Measurements from ENCODE around the gene NEK10. TPM values are rescaled to one million over a fixed set of nuclear protein-coding genes. Genes with fewer than 3 reads are reported as not detected.
"Not testable (repeated sequence)": the region's sequence is repeated elsewhere in the genome, so short reads cannot be mapped to it uniquely, and the experiment has no call there.

The NEK10 gene
- total RNA-seq, 1 donor from 2014 or later: 0.28 TPM

DNA sequence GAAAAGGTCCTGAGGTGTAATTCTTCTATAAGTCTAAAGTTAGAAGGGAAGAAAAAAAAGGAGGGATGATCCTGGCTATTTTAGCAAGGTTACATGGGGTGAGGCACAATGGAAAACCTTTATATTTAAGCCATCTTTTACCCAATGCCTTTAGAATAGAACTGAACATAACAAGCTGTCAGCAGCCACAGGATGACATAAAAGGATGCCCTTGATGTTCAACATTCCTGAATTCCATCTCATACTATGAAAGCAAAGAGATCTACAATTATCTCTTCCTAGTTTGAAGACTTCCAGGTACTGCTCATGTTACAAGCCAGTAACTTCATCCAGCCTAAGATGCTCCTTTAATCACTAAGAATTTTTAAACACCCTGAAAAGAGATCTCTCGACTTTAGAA lies 26.9 kb downstream of the NEK10 start:
- Mint-ChIP-seq H3K27ac (no peak overlapping the region), H3K36me3 (ENCODE audit: low read depth) (no peaks in the 10 kb centered on the region), H3K4me3 (no peak overlapping the region), H3K4me1 (peaks cover 2% of the 10 kb centered on the region), H3K27me3 (peaks cover 6% of the 10 kb centered on the region), H3K9me3 (no peaks in the 10 kb centered on the region)
- DNase-seq: no peak
- intact Hi-C loops (cut with micrococcal nuclease): no loop called here

DNA sequence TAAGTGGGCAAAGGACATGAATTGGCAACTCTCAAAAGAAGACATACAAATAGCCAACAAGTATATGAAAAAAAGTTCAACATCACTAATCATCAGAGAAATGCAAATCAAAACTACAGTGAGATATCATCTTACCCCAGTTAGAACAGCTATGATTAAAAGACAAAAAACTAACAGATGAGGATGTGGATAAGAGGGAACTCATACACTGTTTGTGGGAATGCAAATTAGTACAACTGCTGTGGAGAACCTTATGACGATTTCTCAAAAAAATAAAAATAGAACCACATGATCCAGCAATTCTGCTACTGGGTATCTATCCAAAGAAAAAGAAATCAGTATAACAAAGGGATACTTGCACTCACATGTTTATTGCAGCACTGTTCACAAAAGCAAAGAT lies 28.6 kb downstream of the NEK10 start:
- DNase-seq: no peak
- H3K27me3 Mint-ChIP-seq: peaks cover 11% of the 10 kb centered on the region
- intact Hi-C loops (cut with micrococcal nuclease): no loop called here
- H3K4me1 Mint-ChIP-seq: peaks cover 1% of the 10 kb centered on the region
- H3K27ac Mint-ChIP-seq: no peak overlapping the region
- H3K9me3 Mint-ChIP-seq: no peaks in the 10 kb centered on the region
- no peak overlapping the region for H3K4me3 Mint-ChIP-seq
- H3K36me3 Mint-ChIP-seq (ENCODE audit: low read depth): no peaks in the 10 kb centered on the region

GRCh38 chr3:27335571-27335970 lies 33.6 kb downstream of the NEK10 start:
- intact Hi-C loops (cut with micrococcal nuclease): no loop called here
- Mint-ChIP-seq H3K4me3 (no peak overlapping the region), H3K36me3 (ENCODE audit: low read depth) (no peaks in the 10 kb centered on the region), H3K27me3 (peaks cover 7% of the 10 kb centered on the region), H3K4me1 (no peaks in the 10 kb centered on the region), H3K27ac (no peak overlapping the region), H3K9me3 (peaks cover 7% of the 10 kb centered on the region)
- DNase-seq: no peak

GRCh38 chr3:27333843-27334242 lies 35.3 kb downstream of the NEK10 start:
- Mint-ChIP-seq H3K4me3 (no peak overlapping the region), H3K36me3 (ENCODE audit: low read depth) (no peaks in the 10 kb centered on the region), H3K4me1 (no peaks in the 10 kb centered on the region), H3K27me3 (peaks cover 7% of the 10 kb centered on the region), H3K9me3 (peaks cover 7% of the 10 kb centered on the region), H3K27ac (no peak overlapping the region)
- intact Hi-C loops (cut with micrococcal nuclease): no loop called here
- no peak for DNase-seq

GRCh38 chr3:27328982-27329762 lies 40.0 kb downstream of the NEK10 start:
- H3K9me3 Mint-ChIP-seq; H3K4me1 Mint-ChIP-seq; H3K27ac Mint-ChIP-seq; H3K4me3 Mint-ChIP-seq; H3K36me3 Mint-ChIP-seq (ENCODE audit: low read depth); H3K27me3 Mint-ChIP-seq; DNase-seq; intact Hi-C loops (cut with micrococcal nuclease): not testable (repeated sequence)

GRCh38 chr3:27326629-27327545 lies 42.3 kb downstream of the NEK10 start:
- no peak overlapping the region for H3K27ac Mint-ChIP-seq
- H3K9me3 Mint-ChIP-seq: no peaks in the 10 kb centered on the region
- H3K27me3 Mint-ChIP-seq: no peaks in the 10 kb centered on the region
- no peak overlapping the region for H3K4me3 Mint-ChIP-seq
- no peaks in the 10 kb centered on the region for H3K36me3 Mint-ChIP-seq (ENCODE audit: low read depth)
- no peak for DNase-seq
- intact Hi-C loops (cut with micrococcal nuclease): no loop called here
- H3K4me1 Mint-ChIP-seq: no peaks in the 10 kb centered on the region

DNA sequence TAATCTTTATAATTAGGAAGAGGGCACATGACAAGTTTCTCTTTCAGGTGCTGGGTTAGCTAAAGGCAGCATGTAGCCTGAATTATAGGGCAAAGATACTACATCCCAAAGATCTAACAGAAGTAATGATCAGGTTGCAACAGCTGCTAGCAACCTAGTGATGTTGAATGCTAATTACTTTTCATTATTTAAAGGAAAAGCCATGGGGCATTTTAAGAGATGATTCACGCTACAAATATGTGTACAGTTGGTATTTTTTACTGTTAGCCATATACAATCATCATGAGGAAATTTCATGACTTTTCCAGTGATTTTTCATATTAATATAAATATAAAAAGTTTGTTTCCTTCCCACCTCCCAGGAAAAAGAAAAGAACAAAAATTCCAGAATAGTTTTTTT lies 43.0 kb downstream of the NEK10 start:
- Mint-ChIP-seq H3K27me3 (no peaks in the 10 kb centered on the region), H3K36me3 (ENCODE audit: low read depth) (no peaks in the 10 kb centered on the region), H3K4me1 (no peaks in the 10 kb centered on the region), H3K4me3 (no peak overlapping the region), H3K27ac (no peak overlapping the region), H3K9me3 (no peaks in the 10 kb centered on the region)
- intact Hi-C loops (cut with micrococcal nuclease): no loop called here
- DNase-seq: no peak

- DNase-seq: peak; percentile 37
- intact Hi-C loops (cut with micrococcal nuclease): no loop called here
These were observed 43.8 kb downstream of the NEK10 start for GRCh38 chr3:27325419-27325818.

DNA sequence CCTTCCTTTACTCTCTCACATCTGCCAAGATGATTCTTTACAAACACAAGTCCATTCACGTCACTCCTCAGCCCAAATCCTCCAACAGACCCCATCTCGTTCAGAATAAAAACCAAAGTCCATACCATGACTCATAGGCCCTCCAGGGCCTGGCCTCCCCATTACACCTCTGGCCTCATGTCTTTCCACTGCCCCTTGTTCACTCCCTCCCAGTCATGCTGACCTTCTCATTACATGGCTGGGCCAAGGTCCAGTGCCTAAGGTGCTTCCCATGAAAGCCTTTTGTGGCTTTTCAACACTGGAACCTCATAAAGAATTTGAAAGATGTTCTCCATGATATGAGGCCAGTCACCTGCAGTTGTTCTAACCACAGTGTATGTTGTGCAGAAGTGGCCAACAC lies 44.5 kb downstream of the NEK10 start:
- no peak overlapping the region for H3K4me3 Mint-ChIP-seq
- H3K27ac Mint-ChIP-seq: no peak overlapping the region
- no peaks in the 10 kb centered on the region for H3K4me1 Mint-ChIP-seq
- no peaks in the 10 kb centered on the region for H3K36me3 Mint-ChIP-seq (ENCODE audit: low read depth)
- no peak for DNase-seq
- H3K9me3 Mint-ChIP-seq: no peaks in the 10 kb centered on the region
- intact Hi-C loops (cut with micrococcal nuclease): no loop called here
- no peaks in the 10 kb centered on the region for H3K27me3 Mint-ChIP-seq

More at GRCh38 chr3:27325419-27325818, 43.8 kb downstream of the NEK10 start:
- H3K9me3 Mint-ChIP-seq: no peaks in the 10 kb centered on the region
- H3K36me3 Mint-ChIP-seq (ENCODE audit: low read depth): no peaks in the 10 kb centered on the region
- no peak overlapping the region for H3K27ac Mint-ChIP-seq
- H3K4me1 Mint-ChIP-seq: no peaks in the 10 kb centered on the region
- H3K27me3 Mint-ChIP-seq: no peaks in the 10 kb centered on the region
- no peak overlapping the region for H3K4me3 Mint-ChIP-seq

DNA sequence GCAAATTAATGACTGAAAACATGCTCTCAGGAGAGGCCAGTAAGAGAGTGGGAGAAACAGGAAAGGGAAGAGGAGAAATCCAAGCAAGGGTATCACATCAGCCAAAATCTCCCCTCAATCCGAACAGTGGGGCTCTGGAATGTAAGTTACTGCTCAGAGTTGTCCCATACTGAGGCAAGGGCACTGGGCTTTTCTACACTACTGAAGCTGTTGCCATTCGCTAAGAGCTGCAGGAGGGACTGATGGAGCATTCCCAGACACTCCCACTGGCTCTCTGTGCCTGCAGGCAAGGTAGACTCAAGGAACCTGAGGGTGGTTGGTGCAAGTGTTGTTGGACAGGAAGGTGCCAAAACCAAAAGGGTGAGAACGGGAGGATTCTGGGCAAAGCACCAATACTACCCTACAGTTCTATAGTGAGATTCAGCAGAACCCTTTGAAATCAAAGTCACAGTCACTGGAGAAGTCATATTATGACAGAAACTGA lies 46.1 kb downstream of the NEK10 start:
- Mint-ChIP-seq H3K4me3 (no peak overlapping the region), H3K36me3 (ENCODE audit: low read depth) (no peaks in the 10 kb centered on the region), H3K9me3 (no peaks in the 10 kb centered on the region), H3K27me3 (peaks cover 2% of the 10 kb centered on the region), H3K27ac (no peak overlapping the region), H3K4me1 (no peaks in the 10 kb centered on the region)
- intact Hi-C loops (cut with micrococcal nuclease): no loop called here
- DNase-seq: peak; percentile 43

GRCh38 chr3:27322634-27323033 lies 46.5 kb downstream of the NEK10 start:
- Mint-ChIP-seq H3K4me1 (no peaks in the 10 kb centered on the region), H3K27me3 (peaks cover 2% of the 10 kb centered on the region), H3K9me3 (no peaks in the 10 kb centered on the region), H3K4me3 (no peak overlapping the region), H3K36me3 (ENCODE audit: low read depth) (no peaks in the 10 kb centered on the region), H3K27ac (no peak overlapping the region)
- intact Hi-C loops (cut with micrococcal nuclease): no loop called here
- DNase-seq: no peak

- DNase-seq: peak; percentile 27
- H3K27me3 Mint-ChIP-seq: peaks cover 2% of the 10 kb centered on the region
- no peak overlapping the region for H3K27ac Mint-ChIP-seq
- intact Hi-C loops (cut with micrococcal nuclease): loop anchor here (10.0 kb wide), 1 partner anchor 1005 kb away; no protein-coding TSS in a partner anchor
- no peaks in the 10 kb centered on the region for H3K36me3 Mint-ChIP-seq (ENCODE audit: low read depth)
- H3K9me3 Mint-ChIP-seq: no peaks in the 10 kb centered on the region
- no peaks in the 10 kb centered on the region for H3K4me1 Mint-ChIP-seq
- H3K4me3 Mint-ChIP-seq: no peak overlapping the region
These were observed 49.2 kb downstream of the NEK10 start for GRCh38 chr3:27319847-27320526.

DNA sequence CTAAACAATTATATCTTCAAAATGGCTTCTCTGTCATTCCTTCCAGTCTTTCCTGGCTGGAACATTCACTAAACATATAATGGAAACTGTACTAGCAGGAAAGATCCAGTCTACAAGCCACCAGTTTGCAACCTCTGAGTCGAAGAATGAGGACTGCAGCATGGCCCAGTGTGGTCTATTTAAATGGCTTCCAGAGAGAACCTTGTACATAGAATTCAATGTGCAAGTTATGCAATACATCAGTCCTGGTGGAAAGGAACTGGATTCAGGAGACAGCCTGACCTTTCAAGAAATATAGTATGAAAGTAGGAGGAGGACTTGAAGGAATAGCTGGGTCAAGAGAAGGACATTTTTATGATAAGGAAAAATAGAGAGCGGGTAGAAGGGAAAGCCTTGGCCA lies 49.9 kb downstream of the NEK10 start:
- Mint-ChIP-seq H3K36me3 (ENCODE audit: low read depth) (no peaks in the 10 kb centered on the region), H3K4me1 (no peaks in the 10 kb centered on the region), H3K27ac (no peak overlapping the region), H3K4me3 (no peak overlapping the region), H3K27me3 (peaks cover 2% of the 10 kb centered on the region), H3K9me3 (no peaks in the 10 kb centered on the region)
- intact Hi-C loops (cut with micrococcal nuclease): loop anchor here (10.0 kb wide), 1 partner anchor 1005 kb away; no protein-coding TSS in a partner anchor
- DNase-seq: peak; percentile 23
